ENCODE data around the gene CMTR2. TPM values are rescaled to one million over a fixed set of nuclear protein-coding genes. Genes with fewer than 3 reads are reported as not detected.

Gene CMTR2
- total and polyA plus RNA-seq, 2 experiments from 2014 or later = 6.0 to 19.0 TPM

- Histone ChIP-seq H3K36me3 (ENCODE audit: insufficient read depth) (no peaks in the 10 kb centered on the region; the same call in 1 of the 2 replicates), H3K9me2 (ENCODE audit: insufficient read depth) (no peaks in the 10 kb centered on the region), H3K4me2 (peak overlapping the region; percentile 94; the same call in 1 of the 2 replicates), H3K27ac (ENCODE audit: low read depth) (no peak overlapping the region), H3K4me1 (ENCODE audit: insufficient read depth) (peaks cover 13% of the 10 kb centered on the region; the same call in 1 of the 2 replicates), H3F3A (replicated peaks; ENCODE audit: low read depth) (peaks cover 10% of the 10 kb centered on the region; the same call in 1 of the 2 replicates), H3K4me3 (peak overlapping the region; percentile 94; the same call in 1 of the 2 replicates), H3K27me3 (ENCODE audit: insufficient read depth) (no peaks in the 10 kb centered on the region), H3K79me2 (replicated peaks; ENCODE audit: insufficient read depth) (peaks cover 26% of the 10 kb centered on the region), H2AFZ (no peak overlapping the region), H4K20me1 (replicated peaks; ENCODE audit: insufficient read depth) (0 out of 2 replicates have a peak, but pooled peaks cover 7% of the 10 kb centered on the region)
- no peak for TF ChIP-seq POLR2AphosphoS5 (IDR thresholded peaks at IDR 0.05; ENCODE audit: low read depth)
- no peak for TF ChIP-seq NANOG (IDR thresholded peaks at IDR 0.05; ENCODE audit: borderline replicate concordance)
- TF ChIP-seq ZNF331 (CRISPR knock-in tag; IDR thresholded peaks at IDR 0.05; ENCODE audit: low read depth) = no peak
- no peak for DNase-seq (ENCODE audit: low spot score)
- H3K9me3 Mint-ChIP-seq = no peaks in the 10 kb centered on the region
- no peak for ATAC-seq
- peak overlapping the region; percentile 86; the same call in 1 of the 3 replicates for H3K4me3 Mint-ChIP-seq
- H3K27me3 Mint-ChIP-seq (ENCODE audit: insufficient read depth, low read depth, poor library complexity) = no peaks in the 10 kb centered on the region
- H3K36me3 Mint-ChIP-seq (ENCODE audit: low read depth) = peaks cover 27% of the 10 kb centered on the region; the same call in 2 of the 3 replicates
- H3K4me1 Mint-ChIP-seq = peaks cover 12% of the 10 kb centered on the region
- H3K27ac Mint-ChIP-seq = no peak overlapping the region
Observed at GRCh38 chr16:71287454-71287853, 1.7 kb downstream of the CMTR2 start.

- DNase-seq (ENCODE audit: low spot score) (no peak), ATAC-seq (no peak)
- Histone ChIP-seq H3F3A (replicated peaks; ENCODE audit: low read depth) (peaks cover 5% of the 10 kb centered on the region; the same call in 1 of the 2 replicates), H3K79me2 (replicated peaks; ENCODE audit: insufficient read depth) (peaks cover 30% of the 10 kb centered on the region), H3K9me2 (ENCODE audit: insufficient read depth) (no peaks in the 10 kb centered on the region), H3K36me3 (ENCODE audit: insufficient read depth) (no peaks in the 10 kb centered on the region; the same call in 1 of the 2 replicates), H3K27me3 (ENCODE audit: insufficient read depth) (no peaks in the 10 kb centered on the region), H4K20me1 (replicated peaks; ENCODE audit: insufficient read depth) (0 out of 2 replicates have a peak, but pooled peaks cover 7% of the 10 kb centered on the region), H3K4me3 (no peak overlapping the region), H3K4me1 (ENCODE audit: insufficient read depth) (peaks cover 9% of the 10 kb centered on the region; the same call in 1 of the 2 replicates), H3K27ac (ENCODE audit: low read depth) (no peak overlapping the region), H3K4me2 (no peak overlapping the region), H2AFZ (no peak overlapping the region)
- peaks cover 10% of the 10 kb centered on the region for H3K4me1 Mint-ChIP-seq
- H3K9me3 Mint-ChIP-seq = no peaks in the 10 kb centered on the region
- H3K27me3 Mint-ChIP-seq (ENCODE audit: insufficient read depth, low read depth, poor library complexity) = no peaks in the 10 kb centered on the region
- peaks cover 27% of the 10 kb centered on the region; the same call in 2 of the 3 replicates for H3K36me3 Mint-ChIP-seq (ENCODE audit: low read depth)
- H3K27ac Mint-ChIP-seq = 0 out of 2 replicates have a peak overlapping the region, but pooled peaks have one; percentile 6
- no peak overlapping the region for H3K4me3 Mint-ChIP-seq
- TF ChIP-seq CTCF (conservative IDR thresholded peaks at IDR 0.05; ENCODE audit: low read depth in 2 of 2) (no peak), ZNF462 (CRISPR knock-in tag; IDR thresholded peaks at IDR 0.05) (no peak), ZNF114 (CRISPR knock-in tag; IDR thresholded peaks at IDR 0.05) (no peak), STAT1 (IDR thresholded peaks at IDR 0.05; ENCODE audit: unreplicated experiment) (no peak), CREB1 (CRISPR knock-in tag; IDR thresholded peaks at IDR 0.05; ENCODE audit: low read depth) (no peak), POLR2AphosphoS5 (IDR thresholded peaks at IDR 0.05; ENCODE audit: low read depth) (no peak), ZNF331 (CRISPR knock-in tag; IDR thresholded peaks at IDR 0.05; ENCODE audit: low read depth) (no peak), ETS1 (IDR thresholded peaks at IDR 0.05) (no peak), EZH2phosphoT487 (IDR thresholded peaks at IDR 0.05; ENCODE audit: unreplicated experiment) (no peak)
Observed at GRCh38 chr16:71283612-71284011, 5.6 kb downstream of the CMTR2 start.
